Adrenal gland (tissue), 5 donors: Measurements from ENCODE around the gene BCAS3.

ENCODE experiments used
- POLR2A ChIP-seq, 2 donors: fragments of 450-650 bp; IDR thresholded peaks; one replicate each; pipeline ENCODE4 v1.6.1; 2017; ENCODE audit warnings: antibody characterized with exemption in 2 of 2, mild to moderate bottlenecking in 2 of 2, moderate library complexity in 1 of 2
- TF ChIP-seq, protein P1 (sequence below), 6 experiments: fragments of 450-650 bp in 4 of 6; fragments of 200-600 bp in 2 of 6; sonication (generic) in 1 of 6; IDR thresholded peaks; 1 replicate in 5 of 6; 2 replicates in 1 of 6; pipeline versions ENCODE4 v1.5.1 to v1.8.0; 2016 to 2021; ENCODE audit warnings: antibody characterized with exemption in 6 of 6, mild to moderate bottlenecking in 2 of 6, moderate library complexity in 1 of 6
- donor health status: DM: no; HTN: no; CAD: no.

DNA sequence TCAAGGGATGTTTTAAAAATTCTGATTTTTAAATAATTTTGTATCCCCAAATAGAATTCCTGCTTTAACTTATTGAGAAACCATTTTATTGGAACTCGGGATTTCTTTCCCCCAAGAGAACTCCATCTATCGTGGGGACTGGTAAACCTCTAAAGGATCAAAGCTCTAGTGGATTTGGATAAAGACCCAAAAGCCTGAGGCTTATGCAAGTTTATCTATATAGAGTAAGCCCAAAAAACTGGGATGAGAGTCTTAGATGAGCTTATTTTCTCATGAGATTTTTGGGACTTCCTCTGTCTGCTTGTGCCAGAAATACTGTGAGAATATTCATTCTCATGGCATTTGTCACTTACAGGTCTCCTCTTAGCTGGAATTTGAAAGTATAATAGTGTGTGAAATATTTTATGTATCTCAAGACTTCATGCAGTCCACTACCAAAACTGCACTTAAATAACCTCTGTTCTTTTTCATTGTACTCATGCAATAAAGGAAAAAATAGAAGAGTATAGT is 333.1 kb downstream of the BCAS3 start:
- TF ChIP-seq, protein P1, sequence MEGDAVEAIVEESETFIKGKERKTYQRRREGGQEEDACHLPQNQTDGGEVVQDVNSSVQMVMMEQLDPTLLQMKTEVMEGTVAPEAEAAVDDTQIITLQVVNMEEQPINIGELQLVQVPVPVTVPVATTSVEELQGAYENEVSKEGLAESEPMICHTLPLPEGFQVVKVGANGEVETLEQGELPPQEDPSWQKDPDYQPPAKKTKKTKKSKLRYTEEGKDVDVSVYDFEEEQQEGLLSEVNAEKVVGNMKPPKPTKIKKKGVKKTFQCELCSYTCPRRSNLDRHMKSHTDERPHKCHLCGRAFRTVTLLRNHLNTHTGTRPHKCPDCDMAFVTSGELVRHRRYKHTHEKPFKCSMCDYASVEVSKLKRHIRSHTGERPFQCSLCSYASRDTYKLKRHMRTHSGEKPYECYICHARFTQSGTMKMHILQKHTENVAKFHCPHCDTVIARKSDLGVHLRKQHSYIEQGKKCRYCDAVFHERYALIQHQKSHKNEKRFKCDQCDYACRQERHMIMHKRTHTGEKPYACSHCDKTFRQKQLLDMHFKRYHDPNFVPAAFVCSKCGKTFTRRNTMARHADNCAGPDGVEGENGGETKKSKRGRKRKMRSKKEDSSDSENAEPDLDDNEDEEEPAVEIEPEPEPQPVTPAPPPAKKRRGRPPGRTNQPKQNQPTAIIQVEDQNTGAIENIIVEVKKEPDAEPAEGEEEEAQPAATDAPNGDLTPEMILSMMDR (IDR thresholded peaks at IDR 0.05) = no peak
- TF ChIP-seq POLR2A (IDR thresholded peaks at IDR 0.05) = no peak
